Measurements from ENCODE around the gene MALRD1.

The MALRD1 gene

GRCh38 chr10:19332304-19332703, 283.7 kb downstream of the MALRD1 start:
- in situ Hi-C loops (cut with MboI; ENCODE audit: low sequenced_read_pairs) = no loop called here

GRCh38 chr10:19333631-19334030, 285.0 kb downstream of the MALRD1 start:
- in situ Hi-C loops (cut with MboI; ENCODE audit: low sequenced_read_pairs) = no loop called here

GRCh38 chr10:19347621-19348020, 299.0 kb downstream of the MALRD1 start:
- in situ Hi-C loops (cut with MboI; ENCODE audit: low sequenced_read_pairs) = no loop called here

- in situ Hi-C loops (cut with MboI; ENCODE audit: low sequenced_read_pairs) = no loop called here
These were observed 318.6 kb downstream of the MALRD1 start for GRCh38 chr10:19367176-19367575.

GRCh38 chr10:19373988-19374387, 325.4 kb downstream of the MALRD1 start:
- in situ Hi-C loops (cut with MboI; ENCODE audit: low sequenced_read_pairs) = no loop called here

- in situ Hi-C loops (cut with MboI; ENCODE audit: low sequenced_read_pairs) = no loop called here
These were observed 337.3 kb downstream of the MALRD1 start for GRCh38 chr10:19385846-19386450.

GRCh38 chr10:19408924-19409323, 360.3 kb downstream of the MALRD1 start:
- in situ Hi-C loops (cut with MboI; ENCODE audit: low sequenced_read_pairs) = no loop called here

- in situ Hi-C loops (cut with MboI; ENCODE audit: low sequenced_read_pairs) = no loop called here
These were observed 362.5 kb downstream of the MALRD1 start for GRCh38 chr10:19411119-19411518.

- in situ Hi-C loops (cut with MboI; ENCODE audit: low sequenced_read_pairs) = no loop called here
These were observed 363.9 kb downstream of the MALRD1 start for GRCh38 chr10:19412531-19412930.

GRCh38 chr10:19416164-19416563, 367.6 kb downstream of the MALRD1 start:
- in situ Hi-C loops (cut with MboI; ENCODE audit: low sequenced_read_pairs) = no loop called here

GRCh38 chr10:19417740-19418139, 369.1 kb downstream of the MALRD1 start:
- in situ Hi-C loops (cut with MboI; ENCODE audit: low sequenced_read_pairs) = no loop called here

GRCh38 chr10:19421674-19422073, 373.1 kb downstream of the MALRD1 start:
- in situ Hi-C loops (cut with MboI; ENCODE audit: low sequenced_read_pairs) = no loop called here

GRCh38 chr10:19426034-19426433, 377.4 kb downstream of the MALRD1 start:
- in situ Hi-C loops (cut with MboI; ENCODE audit: low sequenced_read_pairs) = no loop called here

- in situ Hi-C loops (cut with MboI; ENCODE audit: low sequenced_read_pairs) = no loop called here
These were observed 383.2 kb downstream of the MALRD1 start for GRCh38 chr10:19431622-19432351.

- in situ Hi-C loops (cut with MboI; ENCODE audit: low sequenced_read_pairs) = no loop called here
These were observed 401.3 kb downstream of the MALRD1 start for GRCh38 chr10:19449860-19450259.

GRCh38 chr10:19451356-19451755, 402.8 kb downstream of the MALRD1 start:
- in situ Hi-C loops (cut with MboI; ENCODE audit: low sequenced_read_pairs) = no loop called here

GRCh38 chr10:19451937-19452336, 403.3 kb downstream of the MALRD1 start:
- in situ Hi-C loops (cut with MboI; ENCODE audit: low sequenced_read_pairs) = no loop called here

GRCh38 chr10:19453967-19454366, 405.4 kb downstream of the MALRD1 start:
- in situ Hi-C loops (cut with MboI; ENCODE audit: low sequenced_read_pairs) = no loop called here

GRCh38 chr10:19461588-19461987, 413.0 kb downstream of the MALRD1 start:
- in situ Hi-C loops (cut with MboI; ENCODE audit: low sequenced_read_pairs) = no loop called here

- in situ Hi-C loops (cut with MboI; ENCODE audit: low sequenced_read_pairs) = no loop called here
These were observed 418.1 kb downstream of the MALRD1 start for GRCh38 chr10:19466709-19467108.

GRCh38 chr10:19468413-19468812, 419.8 kb downstream of the MALRD1 start:
- in situ Hi-C loops (cut with MboI; ENCODE audit: low sequenced_read_pairs) = no loop called here

- in situ Hi-C loops (cut with MboI; ENCODE audit: low sequenced_read_pairs) = no loop called here
These were observed 420.9 kb downstream of the MALRD1 start for GRCh38 chr10:19469521-19469920.

GRCh38 chr10:19479854-19480253, 431.3 kb downstream of the MALRD1 start:
- in situ Hi-C loops (cut with MboI; ENCODE audit: low sequenced_read_pairs) = no loop called here

All from HL-60/S4 (cell line).